DND-41 (cell line): Measurements from ENCODE around the gene TAL1.

Experiments used
- ATAC-seq: fragments of 200-7000 bp; cut with Tn5 transposase; 3 replicates; pipeline ENCODE4 v1.9.1; 2021; ENCODE audit warnings: low read depth; ENCODE audit not compliant: insufficient read depth
- DNase-seq: peaks from one replicate; pipeline ENCODE4 v3.0.0-alpha.2; 2020
- H2AFZ ChIP-seq: 2 replicates; pipeline ENCODE4 v1.6.0; 2012; ENCODE audit warnings: low read depth, low read length
- H3K27ac ChIP-seq: 2 replicates; pipeline ENCODE4 v1.5.1; 2012; ENCODE audit warnings: low read length, inconsistent platforms
- H3K27me3 ChIP-seq: fragments of 200-600 bp; sonication (generic); 2 replicates; pipeline ENCODE4 v1.6.0; 2012; ENCODE audit warnings: low read length, mild to moderate bottlenecking, inconsistent platforms; ENCODE audit not compliant: insufficient read depth, poor library complexity
- H3K36me3 ChIP-seq: 2 replicates; pipeline ENCODE4 v1.5.1; 2012; ENCODE audit warnings: low read length, inconsistent platforms; ENCODE audit not compliant: insufficient read depth
- H3K4me1 ChIP-seq: 2 replicates; pipeline ENCODE4 v1.5.1; 2012; ENCODE audit warnings: mild to moderate bottlenecking, low read length; ENCODE audit not compliant: insufficient read depth
- H3K4me2 ChIP-seq: 2 replicates; pipeline ENCODE4 v1.6.0; 2012; ENCODE audit warnings: mild to moderate bottlenecking, moderate library complexity, low read length, inconsistent platforms; ENCODE audit not compliant: insufficient read depth
- H3K4me3 ChIP-seq, 2 experiments: fragments of 200-600 bp in 1 of 2; shearing (Covaris generic) in 1 of 2; 2 replicates each; pipeline ENCODE4 v1.5.1; 2012 to 2016; ENCODE audit warnings: inconsistent platforms in 2 of 2, low read length in 2 of 2, mild to moderate bottlenecking in 2 of 2, low read depth in 1 of 2, moderate library complexity in 1 of 2
- H3K79me2 ChIP-seq: 2 replicates; pipeline ENCODE4 v1.6.0; 2012; ENCODE audit warnings: low read length, inconsistent platforms; ENCODE audit not compliant: insufficient read depth
- H3K9ac ChIP-seq: 2 replicates; pipeline ENCODE4 v1.6.0; 2012; ENCODE audit warnings: low read depth, mild to moderate bottlenecking, inconsistent platforms, low read length, moderate library complexity
- H3K9me3 ChIP-seq: 2 replicates; pipeline ENCODE4 v1.5.1; 2012; ENCODE audit warnings: low read length, moderate library complexity, mild to moderate bottlenecking, inconsistent platforms; ENCODE audit not compliant: insufficient read depth, severe bottlenecking
- H4K20me1 ChIP-seq: 2 replicates; pipeline ENCODE4 v1.6.0; 2012; ENCODE audit warnings: low read length; ENCODE audit not compliant: insufficient read depth
- EZH2 ChIP-seq: IDR thresholded peaks from 3 replicates; pipeline ENCODE4 v1.6.1; 2012; ENCODE audit warnings: borderline replicate concordance, low read depth, mild to moderate bottlenecking, moderate library complexity, low read length, inconsistent platforms; ENCODE audit not compliant: severe bottlenecking
- TF ChIP-seq, protein P1 (sequence below): IDR thresholded peaks from 2 replicates; pipeline ENCODE4 v1.5.1; 2012; ENCODE audit warnings: borderline replicate concordance, low read length, moderate library complexity, mild to moderate bottlenecking; ENCODE audit not compliant: poor library complexity, severe bottlenecking; ENCODE audit errors: extremely low read depth

TAL1 gene

GRCh38 chr1:47235241-47235681, 3.2 kb upstream of the TAL1 start:
- H2AFZ ChIP-seq: no peak overlapping the region
- no peaks in the 10 kb centered on the region for H3K4me1 ChIP-seq
- no peak overlapping the region for H3K27ac ChIP-seq
- ATAC-seq: no peak
- H3K4me2 ChIP-seq: no peak overlapping the region
- no peak for TF ChIP-seq EZH2
- TF ChIP-seq, protein P1, sequence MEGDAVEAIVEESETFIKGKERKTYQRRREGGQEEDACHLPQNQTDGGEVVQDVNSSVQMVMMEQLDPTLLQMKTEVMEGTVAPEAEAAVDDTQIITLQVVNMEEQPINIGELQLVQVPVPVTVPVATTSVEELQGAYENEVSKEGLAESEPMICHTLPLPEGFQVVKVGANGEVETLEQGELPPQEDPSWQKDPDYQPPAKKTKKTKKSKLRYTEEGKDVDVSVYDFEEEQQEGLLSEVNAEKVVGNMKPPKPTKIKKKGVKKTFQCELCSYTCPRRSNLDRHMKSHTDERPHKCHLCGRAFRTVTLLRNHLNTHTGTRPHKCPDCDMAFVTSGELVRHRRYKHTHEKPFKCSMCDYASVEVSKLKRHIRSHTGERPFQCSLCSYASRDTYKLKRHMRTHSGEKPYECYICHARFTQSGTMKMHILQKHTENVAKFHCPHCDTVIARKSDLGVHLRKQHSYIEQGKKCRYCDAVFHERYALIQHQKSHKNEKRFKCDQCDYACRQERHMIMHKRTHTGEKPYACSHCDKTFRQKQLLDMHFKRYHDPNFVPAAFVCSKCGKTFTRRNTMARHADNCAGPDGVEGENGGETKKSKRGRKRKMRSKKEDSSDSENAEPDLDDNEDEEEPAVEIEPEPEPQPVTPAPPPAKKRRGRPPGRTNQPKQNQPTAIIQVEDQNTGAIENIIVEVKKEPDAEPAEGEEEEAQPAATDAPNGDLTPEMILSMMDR: no peak
- H3K36me3 ChIP-seq: no peaks in the 10 kb centered on the region
- no peaks in the 10 kb centered on the region for H4K20me1 ChIP-seq
- no peaks in the 10 kb centered on the region for H3K27me3 ChIP-seq
- no peaks in the 10 kb centered on the region for H3K79me2 ChIP-seq
- no peak for DNase-seq
- no peaks in the 10 kb centered on the region for H3K9me3 ChIP-seq
- H3K9ac ChIP-seq: no peak overlapping the region
- no peak overlapping the region for H3K4me3 ChIP-seq

DNA sequence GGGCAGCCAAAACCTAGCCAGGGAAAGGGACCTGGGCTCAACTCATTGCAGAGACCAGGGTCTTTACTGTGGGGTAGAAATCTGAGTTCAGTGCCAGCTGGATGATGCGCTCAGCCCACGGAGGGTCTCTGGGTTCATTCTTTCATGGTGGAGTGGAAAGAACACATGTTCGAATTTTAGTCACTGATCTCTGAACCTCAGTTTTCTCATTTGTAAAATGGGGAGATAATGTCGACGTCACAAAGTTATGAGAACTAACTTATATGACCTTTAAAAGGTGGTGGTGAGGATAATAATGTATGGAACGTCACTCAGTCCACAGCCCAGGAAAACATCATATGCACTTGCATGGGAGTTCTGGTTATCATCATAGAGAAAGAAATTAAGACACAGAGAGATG, 1.2 kb upstream of the TAL1 start:
- no peak overlapping the region for H3K4me2 ChIP-seq
- H3K4me1 ChIP-seq: no peaks in the 10 kb centered on the region
- H3K9ac ChIP-seq: no peak overlapping the region
- DNase-seq: no peak
- TF ChIP-seq, protein P1: no peak
- no peak for TF ChIP-seq EZH2
- peaks cover 3% of the 10 kb centered on the region for H3K27me3 ChIP-seq
- no peaks in the 10 kb centered on the region for H3K9me3 ChIP-seq
- H4K20me1 ChIP-seq: no peaks in the 10 kb centered on the region
- H3K27ac ChIP-seq: no peak overlapping the region
- no peak overlapping the region for H3K4me3 ChIP-seq
- H3K36me3 ChIP-seq: no peaks in the 10 kb centered on the region
- no peaks in the 10 kb centered on the region for H3K79me2 ChIP-seq
- H2AFZ ChIP-seq: no peak overlapping the region
- ATAC-seq: no peak

DNA sequence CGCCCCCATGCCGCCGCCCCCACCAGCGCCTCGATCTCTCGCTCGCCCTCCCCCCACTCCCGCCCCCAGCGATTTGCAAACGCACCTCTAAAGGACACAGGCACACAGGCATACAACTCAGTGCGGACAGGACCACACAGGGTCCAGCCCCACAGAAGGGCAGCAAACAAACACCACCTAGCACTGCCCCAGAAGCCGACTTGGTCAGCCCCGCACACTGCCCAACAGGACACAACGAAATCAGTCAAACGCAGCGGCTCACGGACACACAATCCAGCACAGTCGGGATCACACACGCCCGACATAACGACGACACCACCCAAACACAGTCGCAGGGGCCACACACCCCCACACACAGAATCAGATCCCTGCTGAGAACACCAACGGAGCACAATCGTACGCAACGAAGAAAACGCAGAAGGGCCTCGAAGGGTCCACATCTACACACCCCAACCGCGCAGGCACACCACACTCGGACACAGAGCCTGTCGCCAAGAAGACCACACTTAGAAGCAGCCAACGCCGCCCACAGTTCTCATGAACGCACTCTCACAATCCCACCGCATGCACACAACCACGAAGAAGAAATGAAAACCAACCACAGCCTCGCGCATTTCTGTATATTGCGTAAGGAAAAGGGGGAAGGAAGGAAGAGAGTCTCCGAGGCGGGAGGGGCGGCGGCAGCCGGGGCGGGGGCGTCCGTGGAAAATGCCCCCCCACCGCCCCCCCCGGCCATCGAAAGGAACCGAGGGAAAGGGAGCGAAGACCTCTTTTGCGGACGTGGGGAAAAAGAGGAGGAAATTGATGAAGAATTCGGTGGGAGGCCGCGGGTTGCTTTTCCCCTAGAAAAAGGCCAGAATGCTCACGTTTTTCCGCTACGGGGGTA, 481 bp downstream of the TAL1 start:
- ATAC-seq: no peak
- H3K79me2 ChIP-seq: no peaks in the 10 kb centered on the region
- DNase-seq: no peak
- no peak overlapping the region for H3K27ac ChIP-seq
- no peaks in the 10 kb centered on the region for H4K20me1 ChIP-seq
- peaks cover 14% of the 10 kb centered on the region for H3K27me3 ChIP-seq
- H3K4me1 ChIP-seq: no peaks in the 10 kb centered on the region
- TF ChIP-seq, protein P1: no peak
- TF ChIP-seq EZH2: no peak
- H2AFZ ChIP-seq: no peak overlapping the region
- no peaks in the 10 kb centered on the region for H3K9me3 ChIP-seq
- H3K4me2 ChIP-seq: no peak overlapping the region
- H3K4me3 ChIP-seq: no peak overlapping the region
- H3K9ac ChIP-seq: no peak overlapping the region
- H3K36me3 ChIP-seq: no peaks in the 10 kb centered on the region
